SH-SY5Y (cell line): ENCODE data around the gene GASK1A.

ENCODE experiments used
- GATA2 ChIP-seq: IDR thresholded peaks from 2 replicates; pipeline ENCODE4 v1.6.1; 2011; ENCODE audit warnings: mild to moderate bottlenecking, low read depth, low read length
- GATA3 ChIP-seq: IDR thresholded peaks from 2 replicates; pipeline ENCODE4 v1.6.1; 2011; ENCODE audit warnings: low read depth, mild to moderate bottlenecking, low read length, moderate library complexity

DNA sequence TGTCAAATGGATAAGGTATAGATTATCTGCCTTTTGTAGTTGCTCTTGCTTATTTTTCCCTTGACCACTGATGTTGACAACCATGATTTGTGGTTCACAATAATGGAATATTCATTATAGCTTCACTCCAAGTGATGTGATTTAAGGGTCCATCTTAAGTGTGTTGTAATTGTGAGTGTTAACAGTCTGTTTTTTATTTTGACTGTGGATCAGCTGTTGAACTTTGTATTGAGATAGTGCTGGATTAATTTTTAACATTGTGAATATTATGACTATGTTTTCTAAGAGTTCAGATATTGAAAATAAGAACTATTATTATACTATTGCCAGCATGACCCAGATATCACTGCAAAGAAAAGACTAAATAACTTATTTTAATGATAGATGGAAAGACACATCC lies 8.6 kb upstream of the GASK1A start:
- TF ChIP-seq GATA2 (no peak), GATA3 (no peak)
